GM19328 (cell line): ENCODE measurements around the gene PDLIM7.

Experiments used
- ATAC-seq: cut with Tn5 transposase; IDR thresholded peaks from one replicate; pipeline ENCODE4 v1.9.1; 2021; ENCODE audit warnings: mild to moderate bottlenecking, moderate library complexity; ENCODE audit not compliant: unreplicated experiment

PDLIM7 gene

GRCh38 chr5:177508221-177508611 lies 10.8 kb upstream of the PDLIM7 start:
- no peak for ATAC-seq

- no peak for ATAC-seq
Measured at GRCh38 chr5:177507596-177508220, 10.3 kb upstream of the PDLIM7 start.

GRCh38 chr5:177507165-177507564 lies 9.8 kb upstream of the PDLIM7 start:
- ATAC-seq = no peak

- ATAC-seq = no peak
Measured at GRCh38 chr5:177505075-177505474, 7.7 kb upstream of the PDLIM7 start.

- ATAC-seq = no peak
Measured at GRCh38 chr5:177504086-177505056, 7.0 kb upstream of the PDLIM7 start.

- no peak for ATAC-seq
Measured at GRCh38 chr5:177503351-177504085, 6.1 kb upstream of the PDLIM7 start.

- ATAC-seq = no peak
Measured at GRCh38 chr5:177502886-177503285, 5.5 kb upstream of the PDLIM7 start.

- ATAC-seq = no peak
Measured at GRCh38 chr5:177501874-177502678, 4.7 kb upstream of the PDLIM7 start.

- no peak for ATAC-seq
Measured at GRCh38 chr5:177500685-177501522, 3.5 kb upstream of the PDLIM7 start.

GRCh38 chr5:177499842-177500241 lies 2.4 kb upstream of the PDLIM7 start:
- ATAC-seq = no peak

GRCh38 chr5:177498013-177498787 lies 796 bp upstream of the PDLIM7 start:
- ATAC-seq = no peak

- ATAC-seq = no peak
Measured at GRCh38 chr5:177496727-177497291, 595 bp downstream of the PDLIM7 start.

- no peak for ATAC-seq
Measured at GRCh38 chr5:177496070-177496726, 1.2 kb downstream of the PDLIM7 start.

GRCh38 chr5:177495243-177496060 lies 2.0 kb downstream of the PDLIM7 start:
- no peak for ATAC-seq

GRCh38 chr5:177494346-177495195 lies 2.8 kb downstream of the PDLIM7 start:
- ATAC-seq = no peak

- ATAC-seq = no peak
Measured at GRCh38 chr5:177493795-177494345, 3.5 kb downstream of the PDLIM7 start.
